HEK293 (cell line): Measurements from ENCODE around the gene SH3GL1.

ENCODE experiments used
- CTCF ChIA-PET: fragments of 350-600 bp; formaldehyde crosslinking; extraction: SDS; loops from one replicate; lab custom pipeline; 2021; ENCODE audit warnings: antibody characterized with exemption; lab: Yijun Ruan, JAX
- POLR2A ChIA-PET: fragments of 300-600 bp; formaldehyde crosslinking; extraction: SDS; loops from one replicate; lab custom pipeline; 2020; ENCODE audit warnings: antibody characterized with exemption, inconsistent platforms; lab: Yijun Ruan, JAX
- H3K27ac ChIP-seq: fragments of 200-500 bp; sonication (Bioruptor generic); 2 replicates; pipeline ENCODE4 v1.5.1; 2014; ENCODE audit warnings: low read depth, low read length, control low read depth, inconsistent platforms; ENCODE audit errors: extremely low read depth
- H3K36me3 ChIP-seq, 2 experiments: fragments of 200-500 bp in 1 of 2; sonication (Bioruptor generic) in 1 of 2; 1 replicate in 1 of 2; 2 replicates in 1 of 2; pipeline ENCODE4 v1.5.1; 2014 to 2017; ENCODE audit warnings: inconsistent platforms in 2 of 2, low read length in 2 of 2; ENCODE audit not compliant: control insufficient read depth in 2 of 2, insufficient read depth in 1 of 2
- H3K4me1 ChIP-seq: fragments of 200-500 bp; sonication (Bioruptor generic); 2 replicates; pipeline ENCODE4 v1.5.1; 2014; ENCODE audit warnings: mild to moderate bottlenecking, low read length, inconsistent platforms; ENCODE audit not compliant: control insufficient read depth, insufficient read depth
- H3K4me3 ChIP-seq: 2 replicates; pipeline ENCODE4 v1.5.1; 2011; ENCODE audit warnings: low read depth, mild to moderate bottlenecking, control low read depth, low read length, moderate library complexity
- H3K9me3 ChIP-seq: fragments of 200-500 bp; sonication (Bioruptor generic); 2 replicates; pipeline ENCODE4 v1.5.1; 2014; ENCODE audit warnings: low read depth, low read length, inconsistent platforms; ENCODE audit not compliant: control insufficient read depth, insufficient read depth
- BCL11B ChIP-seq: fragments of 450-650 bp; formaldehyde crosslinking; IDR thresholded peaks from 2 replicates; pipeline ENCODE4 v1.5.1; 2016; ENCODE audit warnings: low read depth, missing biosample characterization, missing genetic modification characterization
- EGR2 ChIP-seq: fragments of 450-650 bp; formaldehyde crosslinking; IDR thresholded peaks from 2 replicates; pipeline ENCODE4 v1.5.1; 2016; ENCODE audit warnings: low read depth, missing biosample characterization, missing genetic modification characterization
- GFI1B ChIP-seq: fragments of 450-650 bp; formaldehyde crosslinking; IDR thresholded peaks from 2 replicates; pipeline ENCODE4 v1.5.1; 2016; ENCODE audit warnings: missing biosample characterization, missing genetic modification characterization
- HOXA7 ChIP-seq: sonication (generic); formaldehyde crosslinking; IDR thresholded peaks from 2 replicates; pipeline ENCODE4 v1.8.1; 2022; ENCODE audit warnings: missing genetic modification reagents, borderline replicate concordance
- HOXC10 ChIP-seq: sonication (generic); formaldehyde crosslinking; IDR thresholded peaks from 2 replicates; pipeline ENCODE4 v1.8.1; 2023; ENCODE audit warnings: mild to moderate bottlenecking, missing genetic modification reagents
- YY1 ChIP-seq: fragments of 450-650 bp; formaldehyde crosslinking; IDR thresholded peaks from 2 replicates; pipeline ENCODE4 v1.5.1; 2018; ENCODE audit warnings: missing biosample characterization, missing genetic modification characterization
- ZBTB20 ChIP-seq: fragments of 450-650 bp; formaldehyde crosslinking; IDR thresholded peaks from 2 replicates; pipeline ENCODE4 v1.5.1; 2016; ENCODE audit warnings: missing biosample characterization, missing genetic modification characterization
- ZFP41 ChIP-seq: fragments of 450-650 bp; formaldehyde crosslinking; IDR thresholded peaks from 2 replicates; pipeline ENCODE4 v1.5.1; 2016; ENCODE audit warnings: missing biosample characterization, missing genetic modification characterization, borderline replicate concordance
- ZNF174 ChIP-seq: fragments of 450-650 bp; formaldehyde crosslinking; IDR thresholded peaks from 2 replicates; pipeline ENCODE4 v1.5.0; 2017; ENCODE audit warnings: missing biosample characterization, mild to moderate bottlenecking, missing genetic modification characterization
- ZNF175 ChIP-seq: fragments of 450-650 bp; formaldehyde crosslinking; IDR thresholded peaks from 2 replicates; pipeline ENCODE4 v1.5.1; 2016; ENCODE audit warnings: missing biosample characterization, missing genetic modification characterization
- ZNF221 ChIP-seq: fragments of 450-650 bp; formaldehyde crosslinking; IDR thresholded peaks from 2 replicates; pipeline ENCODE4 v1.5.1; 2017; ENCODE audit warnings: missing biosample characterization, missing genetic modification characterization, borderline replicate concordance
- ZNF248 ChIP-seq: fragments of 450-650 bp; formaldehyde crosslinking; IDR thresholded peaks from 2 replicates; pipeline ENCODE4 v1.5.1; 2017; ENCODE audit warnings: missing biosample characterization, missing genetic modification characterization
- ZNF341 ChIP-seq: fragments of 450-650 bp; formaldehyde crosslinking; IDR thresholded peaks from 2 replicates; pipeline ENCODE4; 2016; ENCODE audit warnings: low read depth, missing biosample characterization, missing genetic modification characterization
- ZNF350 ChIP-seq: fragments of 450-650 bp; formaldehyde crosslinking; IDR thresholded peaks from 2 replicates; pipeline ENCODE4 v1.5.0; 2017; ENCODE audit warnings: missing biosample characterization, mild to moderate bottlenecking, missing genetic modification characterization
- ZNF391 ChIP-seq: fragments of 450-650 bp; formaldehyde crosslinking; IDR thresholded peaks from 2 replicates; pipeline ENCODE4 v1.5.1; 2016; ENCODE audit warnings: low read depth, missing biosample characterization, missing genetic modification characterization, borderline replicate concordance
- ZNF544 ChIP-seq: fragments of 450-650 bp; formaldehyde crosslinking; IDR thresholded peaks from 2 replicates; pipeline ENCODE4 v1.5.0; 2017; ENCODE audit warnings: missing biosample characterization, missing genetic modification characterization
- ZNF600 ChIP-seq: fragments of 450-650 bp; formaldehyde crosslinking; IDR thresholded peaks from 2 replicates; pipeline ENCODE4 v1.5.1; 2016; ENCODE audit warnings: missing biosample characterization, missing genetic modification characterization
- ZNF621 ChIP-seq: fragments of 450-650 bp; formaldehyde crosslinking; IDR thresholded peaks from 2 replicates; pipeline ENCODE4 v1.5.1; 2017; ENCODE audit warnings: missing biosample characterization, missing genetic modification characterization
- ZNF623 ChIP-seq: fragments of 450-650 bp; formaldehyde crosslinking; IDR thresholded peaks from 2 replicates; pipeline ENCODE4 v1.5.1; 2016; ENCODE audit warnings: missing biosample characterization, missing genetic modification characterization
- ZNF660 ChIP-seq: fragments of 450-650 bp; IDR thresholded peaks from 2 replicates; pipeline ENCODE4 v1.5.1; 2018; ENCODE audit warnings: missing biosample characterization, mild to moderate bottlenecking, missing genetic modification characterization
- ZNF677 ChIP-seq: fragments of 450-650 bp; IDR thresholded peaks from 2 replicates; pipeline ENCODE4 v1.5.0; 2018; ENCODE audit warnings: missing biosample characterization, mild to moderate bottlenecking, missing genetic modification characterization, moderate library complexity
- ZNF777 ChIP-seq: fragments of 450-650 bp; formaldehyde crosslinking; IDR thresholded peaks from 2 replicates; pipeline ENCODE4 v1.5.1; 2017; ENCODE audit warnings: missing biosample characterization, missing genetic modification characterization, borderline replicate concordance
- ZXDB ChIP-seq: fragments of 450-650 bp; formaldehyde crosslinking; IDR thresholded peaks from 2 replicates; pipeline ENCODE4 v1.5.1; 2016; ENCODE audit warnings: missing biosample characterization, missing genetic modification characterization
- TF ChIP-seq, protein P1 (sequence below): fragments of 450-650 bp; formaldehyde crosslinking; conservative IDR thresholded peaks from 2 replicates; pipeline ENCODE4 v1.5.1; 2016; ENCODE audit warnings: low read depth, missing biosample characterization, missing genetic modification characterization
- TF ChIP-seq, protein P2 (sequence below): fragments of 450-650 bp; formaldehyde crosslinking; IDR thresholded peaks from 2 replicates; pipeline ENCODE4 v1.5.1; 2016; ENCODE audit warnings: missing biosample characterization, missing genetic modification characterization
- TF ChIP-seq, protein P3 (sequence below): fragments of 450-650 bp; formaldehyde crosslinking; IDR thresholded peaks from 2 replicates; pipeline ENCODE4 v1.5.1; 2017; ENCODE audit warnings: missing biosample characterization, missing genetic modification characterization
- TF ChIP-seq, protein P4 (sequence below): fragments of 450-650 bp; formaldehyde crosslinking; IDR thresholded peaks from 2 replicates; pipeline ENCODE4 v1.5.1; 2016; ENCODE audit warnings: missing biosample characterization, missing genetic modification characterization

SH3GL1 gene

DNA sequence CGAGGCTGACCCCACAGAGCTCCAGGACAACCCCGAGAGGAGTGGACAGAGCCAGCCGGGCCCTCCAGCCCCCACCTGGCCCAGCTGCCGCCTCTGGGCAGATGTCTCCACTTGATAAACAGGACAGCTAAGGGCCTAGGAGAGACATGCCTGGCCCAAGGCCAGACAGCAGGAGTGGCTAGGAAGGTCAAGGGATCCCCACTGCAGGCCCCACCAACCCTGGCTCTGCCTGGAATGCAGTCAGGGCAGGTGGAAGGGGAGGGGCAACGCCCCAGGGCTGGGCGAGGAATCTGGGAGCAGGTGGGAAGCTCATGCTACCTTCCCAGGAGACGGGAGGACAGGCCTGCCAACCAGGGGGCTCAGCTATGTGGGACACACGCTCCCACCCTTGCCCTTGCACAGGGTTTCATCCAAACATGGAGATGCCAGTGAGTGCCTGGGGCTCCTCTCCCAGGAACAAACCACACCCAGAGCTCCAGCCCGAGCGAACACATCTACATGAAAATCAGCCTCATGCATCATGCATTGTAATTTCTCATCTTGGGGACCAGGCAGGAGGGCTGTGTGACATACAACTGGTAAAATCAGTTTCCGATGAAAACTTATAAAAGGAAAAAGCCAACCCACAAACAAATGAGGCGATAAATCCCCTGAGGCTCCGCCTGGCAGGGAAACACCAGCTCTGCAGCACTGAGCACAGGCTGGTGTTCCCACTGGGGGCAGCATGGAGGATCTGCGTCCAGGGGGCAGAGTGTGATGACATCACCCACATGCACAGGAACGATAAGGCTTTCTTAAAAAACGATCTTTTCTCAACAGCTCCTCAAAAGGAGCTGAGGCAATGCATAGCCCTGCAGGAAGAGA, 25.0 kb downstream of the SH3GL1 start (continued):
- TF ChIP-seq, protein P1, sequence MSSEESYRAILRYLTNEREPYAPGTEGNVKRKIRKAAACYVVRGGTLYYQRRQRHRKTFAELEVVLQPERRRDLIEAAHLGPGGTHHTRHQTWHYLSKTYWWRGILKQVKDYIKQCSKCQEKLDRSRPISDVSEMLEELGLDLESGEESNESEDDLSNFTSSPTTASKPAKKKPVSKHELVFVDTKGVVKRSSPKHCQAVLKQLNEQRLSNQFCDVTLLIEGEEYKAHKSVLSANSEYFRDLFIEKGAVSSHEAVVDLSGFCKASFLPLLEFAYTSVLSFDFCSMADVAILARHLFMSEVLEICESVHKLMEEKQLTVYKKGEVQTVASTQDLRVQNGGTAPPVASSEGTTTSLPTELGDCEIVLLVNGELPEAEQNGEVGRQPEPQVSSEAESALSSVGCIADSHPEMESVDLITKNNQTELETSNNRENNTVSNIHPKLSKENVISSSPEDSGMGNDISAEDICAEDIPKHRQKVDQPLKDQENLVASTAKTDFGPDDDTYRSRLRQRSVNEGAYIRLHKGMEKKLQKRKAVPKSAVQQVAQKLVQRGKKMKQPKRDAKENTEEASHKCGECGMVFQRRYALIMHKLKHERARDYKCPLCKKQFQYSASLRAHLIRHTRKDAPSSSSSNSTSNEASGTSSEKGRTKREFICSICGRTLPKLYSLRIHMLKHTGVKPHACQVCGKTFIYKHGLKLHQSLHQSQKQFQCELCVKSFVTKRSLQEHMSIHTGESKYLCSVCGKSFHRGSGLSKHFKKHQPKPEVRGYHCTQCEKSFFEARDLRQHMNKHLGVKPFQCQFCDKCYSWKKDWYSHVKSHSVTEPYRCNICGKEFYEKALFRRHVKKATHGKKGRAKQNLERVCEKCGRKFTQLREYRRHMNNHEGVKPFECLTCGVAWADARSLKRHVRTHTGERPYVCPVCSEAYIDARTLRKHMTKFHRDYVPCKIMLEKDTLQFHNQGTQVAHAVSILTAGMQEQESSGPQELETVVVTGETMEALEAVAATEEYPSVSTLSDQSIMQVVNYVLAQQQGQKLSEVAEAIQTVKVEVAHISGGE (tag by site-specific recombination) = no peak
- TF ChIP-seq ZNF677 (tag by site-specific recombination) (no peak), YY1 (tag by site-specific recombination) (no peak)

DNA sequence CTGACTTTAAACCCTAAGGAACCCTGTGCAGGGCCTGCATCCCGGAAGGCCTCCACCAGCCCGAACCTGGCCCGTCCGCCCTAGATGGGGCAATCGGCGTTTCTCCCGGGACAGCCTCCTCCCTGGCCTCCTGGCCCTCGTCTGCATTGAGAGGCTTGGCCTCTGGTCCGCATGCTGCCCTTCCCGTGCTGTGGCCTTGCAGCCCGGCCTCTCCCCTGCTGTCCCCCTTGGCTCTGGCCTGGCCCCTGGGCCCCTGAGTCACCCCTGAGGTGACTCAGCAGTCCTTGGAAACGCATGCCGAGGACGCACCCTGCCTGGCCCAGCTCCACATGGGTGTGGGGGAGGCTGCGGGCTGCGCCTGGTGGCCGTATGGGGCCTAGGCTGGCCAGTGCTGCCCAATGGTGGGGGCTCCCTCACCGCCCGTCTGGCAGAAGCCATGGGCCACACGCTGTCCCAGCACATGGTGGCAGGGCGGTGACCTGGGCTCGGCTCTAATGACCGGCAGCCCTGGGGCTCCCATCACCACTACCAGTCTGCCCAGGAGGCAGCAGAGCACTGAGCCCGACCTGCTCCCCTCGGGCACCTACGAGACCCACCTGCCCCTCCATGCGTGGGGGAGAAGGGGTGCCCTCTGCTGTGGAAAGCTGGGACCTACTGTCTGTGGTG, 25.7 kb downstream of the SH3GL1 start:
- Histone ChIP-seq H3K27ac (no peak overlapping the region), H3K4me3 (no peak overlapping the region), H3K36me3 (peaks cover 0 to 3% of the 10 kb centered on the region in 2 experiments; a peak in 1 of 3 replicates), H3K9me3 (no peaks in the 10 kb centered on the region), H3K4me1 (peaks cover 9% of the 10 kb centered on the region)
- POLR2A ChIA-PET = interaction anchor here (1.0 to 3.8 kb wide), 4 partner anchors 11 to 31 kb away, joined by 3 to 19 read pairs (median 14); partner anchors contain the start of genes CHAF1A and MPND
- CTCF ChIA-PET = interaction anchor here (0.5 to 5.5 kb wide), 12 partner anchors 8 to 107 kb away, joined by 3 to 40 read pairs (median 5); partner anchors contain the start of genes CHAF1A and SH3GL1
- TF ChIP-seq ZNF221 (tag by site-specific recombination) (no peak), ZNF248 (tag by site-specific recombination) (no peak), ZNF660 (tag by site-specific recombination) (no peak), GFI1B (no peak), BCL11B (tag by site-specific recombination) (no peak), ZNF621 (tag by site-specific recombination) (no peak), HOXA7 (no peak), ZNF600 (tag by site-specific recombination) (peak; percentile 49; the same call in 1 of the 2 replicates), ZXDB (tag by site-specific recombination) (no peak), ZNF341 (tag by site-specific recombination) (no peak), ZNF174 (tag by site-specific recombination) (no peak), ZNF544 (tag by site-specific recombination) (no peak), YY1 (tag by site-specific recombination) (no peak), ZNF175 (no peak), HOXC10 (no peak), ZBTB20 (no peak), ZFP41 (tag by site-specific recombination) (no peak), ZNF623 (tag by site-specific recombination) (no peak), ZNF777 (tag by site-specific recombination) (no peak), EGR2 (no peak), ZNF350 (tag by site-specific recombination) (no peak), ZNF391 (no peak)
- TF ChIP-seq, protein P2, sequence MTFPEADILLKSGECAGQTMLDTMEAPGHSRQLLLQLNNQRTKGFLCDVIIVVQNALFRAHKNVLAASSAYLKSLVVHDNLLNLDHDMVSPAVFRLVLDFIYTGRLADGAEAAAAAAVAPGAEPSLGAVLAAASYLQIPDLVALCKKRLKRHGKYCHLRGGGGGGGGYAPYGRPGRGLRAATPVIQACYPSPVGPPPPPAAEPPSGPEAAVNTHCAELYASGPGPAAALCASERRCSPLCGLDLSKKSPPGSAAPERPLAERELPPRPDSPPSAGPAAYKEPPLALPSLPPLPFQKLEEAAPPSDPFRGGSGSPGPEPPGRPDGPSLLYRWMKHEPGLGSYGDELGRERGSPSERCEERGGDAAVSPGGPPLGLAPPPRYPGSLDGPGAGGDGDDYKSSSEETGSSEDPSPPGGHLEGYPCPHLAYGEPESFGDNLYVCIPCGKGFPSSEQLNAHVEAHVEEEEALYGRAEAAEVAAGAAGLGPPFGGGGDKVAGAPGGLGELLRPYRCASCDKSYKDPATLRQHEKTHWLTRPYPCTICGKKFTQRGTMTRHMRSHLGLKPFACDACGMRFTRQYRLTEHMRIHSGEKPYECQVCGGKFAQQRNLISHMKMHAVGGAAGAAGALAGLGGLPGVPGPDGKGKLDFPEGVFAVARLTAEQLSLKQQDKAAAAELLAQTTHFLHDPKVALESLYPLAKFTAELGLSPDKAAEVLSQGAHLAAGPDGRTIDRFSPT (tag by site-specific recombination) = 0 out of 2 replicates have a peak, but pooled peaks have one; percentile 20
- TF ChIP-seq, protein P3, sequence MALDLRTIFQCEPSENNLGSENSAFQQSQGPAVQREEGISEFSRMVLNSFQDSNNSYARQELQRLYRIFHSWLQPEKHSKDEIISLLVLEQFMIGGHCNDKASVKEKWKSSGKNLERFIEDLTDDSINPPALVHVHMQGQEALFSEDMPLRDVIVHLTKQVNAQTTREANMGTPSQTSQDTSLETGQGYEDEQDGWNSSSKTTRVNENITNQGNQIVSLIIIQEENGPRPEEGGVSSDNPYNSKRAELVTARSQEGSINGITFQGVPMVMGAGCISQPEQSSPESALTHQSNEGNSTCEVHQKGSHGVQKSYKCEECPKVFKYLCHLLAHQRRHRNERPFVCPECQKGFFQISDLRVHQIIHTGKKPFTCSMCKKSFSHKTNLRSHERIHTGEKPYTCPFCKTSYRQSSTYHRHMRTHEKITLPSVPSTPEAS (tag by site-specific recombination) = no peak
- TF ChIP-seq, protein P4, sequence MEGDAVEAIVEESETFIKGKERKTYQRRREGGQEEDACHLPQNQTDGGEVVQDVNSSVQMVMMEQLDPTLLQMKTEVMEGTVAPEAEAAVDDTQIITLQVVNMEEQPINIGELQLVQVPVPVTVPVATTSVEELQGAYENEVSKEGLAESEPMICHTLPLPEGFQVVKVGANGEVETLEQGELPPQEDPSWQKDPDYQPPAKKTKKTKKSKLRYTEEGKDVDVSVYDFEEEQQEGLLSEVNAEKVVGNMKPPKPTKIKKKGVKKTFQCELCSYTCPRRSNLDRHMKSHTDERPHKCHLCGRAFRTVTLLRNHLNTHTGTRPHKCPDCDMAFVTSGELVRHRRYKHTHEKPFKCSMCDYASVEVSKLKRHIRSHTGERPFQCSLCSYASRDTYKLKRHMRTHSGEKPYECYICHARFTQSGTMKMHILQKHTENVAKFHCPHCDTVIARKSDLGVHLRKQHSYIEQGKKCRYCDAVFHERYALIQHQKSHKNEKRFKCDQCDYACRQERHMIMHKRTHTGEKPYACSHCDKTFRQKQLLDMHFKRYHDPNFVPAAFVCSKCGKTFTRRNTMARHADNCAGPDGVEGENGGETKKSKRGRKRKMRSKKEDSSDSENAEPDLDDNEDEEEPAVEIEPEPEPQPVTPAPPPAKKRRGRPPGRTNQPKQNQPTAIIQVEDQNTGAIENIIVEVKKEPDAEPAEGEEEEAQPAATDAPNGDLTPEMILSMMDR (tag by site-specific recombination) = 0 out of 2 replicates have a peak, but pooled peaks have one; percentile 9
